ENCODE measurements around the gene FBXO10. TPM values are rescaled to one million over a fixed set of nuclear protein-coding genes. Genes with fewer than 3 reads are reported as not detected.

The FBXO10 gene
- total RNA-seq, 4 donors from 2014 or later, result 5.1 to 10.5 (median 7.2) TPM

DNA sequence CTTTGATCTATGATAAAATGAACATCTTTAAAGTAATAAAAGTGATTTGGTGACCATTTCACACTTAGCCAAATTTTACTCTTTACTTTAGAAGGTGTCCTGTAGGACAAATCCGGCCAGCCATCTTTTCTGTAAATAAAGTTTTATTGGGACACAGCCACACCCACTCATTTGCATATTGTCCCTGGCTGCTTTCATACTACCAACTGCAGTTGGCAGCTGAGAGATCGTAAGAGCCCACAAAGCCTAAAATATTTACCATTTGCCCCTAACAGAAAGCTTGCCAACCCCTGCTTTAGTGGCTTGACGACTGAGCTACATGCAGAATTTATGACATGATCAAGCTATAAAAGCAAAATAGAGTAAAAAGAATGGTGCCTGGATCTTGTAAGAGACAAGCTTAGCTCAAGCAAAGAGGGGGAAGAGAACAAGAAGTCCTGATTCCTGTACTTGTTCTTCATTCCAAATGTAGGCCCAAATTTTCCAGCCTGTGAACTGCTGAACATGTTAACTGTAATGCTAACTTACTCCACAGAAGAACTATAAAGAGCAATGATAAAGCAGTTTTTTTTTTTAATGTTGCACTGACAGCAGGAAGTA, 7.4 kb upstream of the FBXO10 start:
- Histone ChIP-seq H3K27ac (no peak overlapping the region), H3K36me3 (peaks cover 3 to 73% of the 10 kb centered on the region in 2 donors), H3K27me3 (no peaks in the 10 kb centered on the region), H3K4me3 (no peak overlapping the region), H3K4me1 (peaks cover 0 to 9% (median 0%) of the 10 kb centered on the region in 3 donors), H3K9me3 (no peaks in the 10 kb centered on the region)
- TF ChIP-seq POLR2AphosphoS5 (IDR thresholded peaks at IDR 0.05), result no peak
- no peak for TF ChIP-seq EP300 (IDR thresholded peaks at IDR 0.05)
- no peak for TF ChIP-seq POLR2A (IDR thresholded peaks at IDR 0.05)
- TF ChIP-seq, protein P1, sequence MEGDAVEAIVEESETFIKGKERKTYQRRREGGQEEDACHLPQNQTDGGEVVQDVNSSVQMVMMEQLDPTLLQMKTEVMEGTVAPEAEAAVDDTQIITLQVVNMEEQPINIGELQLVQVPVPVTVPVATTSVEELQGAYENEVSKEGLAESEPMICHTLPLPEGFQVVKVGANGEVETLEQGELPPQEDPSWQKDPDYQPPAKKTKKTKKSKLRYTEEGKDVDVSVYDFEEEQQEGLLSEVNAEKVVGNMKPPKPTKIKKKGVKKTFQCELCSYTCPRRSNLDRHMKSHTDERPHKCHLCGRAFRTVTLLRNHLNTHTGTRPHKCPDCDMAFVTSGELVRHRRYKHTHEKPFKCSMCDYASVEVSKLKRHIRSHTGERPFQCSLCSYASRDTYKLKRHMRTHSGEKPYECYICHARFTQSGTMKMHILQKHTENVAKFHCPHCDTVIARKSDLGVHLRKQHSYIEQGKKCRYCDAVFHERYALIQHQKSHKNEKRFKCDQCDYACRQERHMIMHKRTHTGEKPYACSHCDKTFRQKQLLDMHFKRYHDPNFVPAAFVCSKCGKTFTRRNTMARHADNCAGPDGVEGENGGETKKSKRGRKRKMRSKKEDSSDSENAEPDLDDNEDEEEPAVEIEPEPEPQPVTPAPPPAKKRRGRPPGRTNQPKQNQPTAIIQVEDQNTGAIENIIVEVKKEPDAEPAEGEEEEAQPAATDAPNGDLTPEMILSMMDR (IDR thresholded peaks at IDR 0.05), result no peak
- 86 to 97% methylated on average over 2 to 3 of the region's 3 CpGs for WGBS, 2 donors (ENCODE audit: low coverage in 1 of 2)
- no peak for ATAC-seq

DNA sequence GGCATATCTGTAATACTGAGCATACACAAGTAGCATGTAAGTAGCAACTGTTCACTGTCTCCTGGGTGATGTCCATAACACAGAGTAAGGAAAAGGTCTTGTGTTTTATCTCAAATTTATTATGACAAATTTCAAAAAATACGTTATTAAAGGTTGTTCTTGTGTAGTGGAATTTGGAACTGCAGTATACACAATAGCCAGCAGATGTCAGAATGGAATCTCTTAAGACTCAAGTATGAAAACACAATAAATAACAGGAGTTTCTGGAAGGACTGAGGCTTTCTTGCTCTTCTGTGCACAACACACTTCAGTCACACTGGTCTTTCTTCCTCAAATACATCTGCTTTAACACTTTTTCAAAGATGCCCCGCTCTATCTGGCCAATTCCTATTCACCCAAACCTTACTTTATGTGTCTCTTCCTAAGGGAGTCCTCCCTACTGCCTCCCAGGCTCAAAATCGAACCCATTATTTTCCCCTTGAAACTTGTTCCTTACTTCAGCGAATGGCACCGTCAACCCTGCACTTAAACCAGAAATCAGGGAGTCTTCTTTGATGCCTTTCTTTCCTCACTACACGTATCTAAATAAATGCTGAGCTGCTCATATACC, 6.5 kb upstream of the FBXO10 start:
- Histone ChIP-seq H3K27me3 (no peaks in the 10 kb centered on the region), H3K4me1 (peaks cover 0 to 9% (median 0%) of the 10 kb centered on the region in 3 donors), H3K36me3 (peaks cover 3 to 63% of the 10 kb centered on the region in 2 donors), H3K9me3 (no peaks in the 10 kb centered on the region), H3K4me3 (no peak overlapping the region), H3K27ac (no peak overlapping the region)
- no peak for ATAC-seq
- whole genome bisulfite sequencing, 2 donors (ENCODE audit: low coverage in 1 of 2), result 67% methylated on average over 6 of the region's 6 CpGs
- TF ChIP-seq, protein P1 (IDR thresholded peaks at IDR 0.05), result peak; percentile 62 to 72 (median 67)
- TF ChIP-seq POLR2AphosphoS5 (IDR thresholded peaks at IDR 0.05) (no peak), EP300 (IDR thresholded peaks at IDR 0.05) (no peak), POLR2A (IDR thresholded peaks at IDR 0.05) (no peak)

DNA sequence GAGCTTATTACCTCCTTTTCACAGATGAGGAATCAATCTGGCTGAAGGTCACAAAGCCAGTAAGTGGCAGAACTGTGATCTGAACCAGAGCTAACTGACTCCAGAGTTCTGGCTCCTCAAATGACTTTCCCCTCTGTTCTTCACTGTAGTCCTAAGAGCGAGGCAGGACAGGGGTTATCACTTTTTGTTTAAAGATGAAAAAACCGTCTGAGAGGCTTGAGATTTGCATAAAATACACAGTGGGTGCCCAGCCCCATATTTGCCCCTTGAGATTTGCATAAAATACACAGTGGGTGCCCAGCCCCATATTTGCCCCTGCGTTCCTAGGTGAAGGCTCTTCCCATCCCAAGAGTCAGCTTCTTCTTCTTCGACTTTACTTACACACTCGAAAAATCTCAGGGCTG, 667 bp downstream of the FBXO10 start:
- Histone ChIP-seq H3K27me3 (no peaks in the 10 kb centered on the region), H3K4me3 (peak overlapping the region; percentile 91 to 92), H3K27ac (peak overlapping the region; percentile 76 to 96 (median 92)), H3K36me3 (peaks cover 0 to 5% of the 10 kb centered on the region in 2 donors), H3K4me1 (peaks cover 0 to 36% (median 10%) of the 10 kb centered on the region in 3 donors), H3K9me3 (no peaks in the 10 kb centered on the region)
- TF ChIP-seq EP300 (IDR thresholded peaks at IDR 0.05) (no peak), POLR2A (IDR thresholded peaks at IDR 0.05) (no peak), POLR2AphosphoS5 (IDR thresholded peaks at IDR 0.05) (no peak)
- TF ChIP-seq, protein P1 (IDR thresholded peaks at IDR 0.05), result no peak
- peak; percentile 5 for ATAC-seq
- WGBS, 2 donors (ENCODE audit: low coverage in 1 of 2), result 0 to 7% methylated on average over 5 of the region's 5 CpGs

DNA sequence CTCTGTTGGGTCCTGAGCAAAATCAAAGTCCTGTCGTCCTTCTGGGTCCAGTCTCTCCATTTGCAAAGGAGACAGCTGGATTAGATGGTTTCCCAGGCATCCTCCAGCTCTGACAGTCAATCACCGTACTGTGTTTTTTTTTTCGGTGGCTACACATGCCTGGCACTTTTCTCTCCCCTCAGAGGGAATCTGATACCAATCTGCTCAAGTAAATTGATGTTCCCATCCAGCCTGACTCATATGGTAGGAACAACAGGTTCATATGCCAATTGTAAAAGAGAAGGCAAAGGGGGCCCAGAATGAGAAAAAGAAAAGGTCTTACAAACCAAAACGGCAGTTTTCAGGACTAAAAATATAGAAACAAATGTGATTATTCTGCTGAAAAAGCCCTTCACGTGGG, 1.2 kb downstream of the FBXO10 start:
- ATAC-seq, result no peak
- Histone ChIP-seq H3K9me3 (no peaks in the 10 kb centered on the region), H3K27ac (peak overlapping the region in 3 of 4 donors; percentile 89 to 96 (median 94)), H3K4me3 (peak overlapping the region in 1 of 2 donors; percentile 91), H3K36me3 (peaks cover 0 to under 1% of the 10 kb centered on the region in 2 donors), H3K4me1 (peaks cover 0 to 36% (median 10%) of the 10 kb centered on the region in 3 donors), H3K27me3 (no peaks in the 10 kb centered on the region)
- 22 to 38% methylated on average over 5 of the region's 5 CpGs for WGBS, 2 donors (ENCODE audit: low coverage in 1 of 2)
- TF ChIP-seq EP300 (IDR thresholded peaks at IDR 0.05) (no peak), POLR2A (IDR thresholded peaks at IDR 0.05) (no peak), POLR2AphosphoS5 (IDR thresholded peaks at IDR 0.05) (no peak)
- TF ChIP-seq, protein P1 (IDR thresholded peaks at IDR 0.05), result no peak
